ENCODE results near the gene ZNF431. TPM values are rescaled to one million over a fixed set of nuclear protein-coding genes. Genes with fewer than 3 reads are reported as not detected.

The ZNF431 gene
- total RNA-seq, 4 donors from 2014 or later, result 22.7 to 29.6 (median 24.2) TPM

DNA sequence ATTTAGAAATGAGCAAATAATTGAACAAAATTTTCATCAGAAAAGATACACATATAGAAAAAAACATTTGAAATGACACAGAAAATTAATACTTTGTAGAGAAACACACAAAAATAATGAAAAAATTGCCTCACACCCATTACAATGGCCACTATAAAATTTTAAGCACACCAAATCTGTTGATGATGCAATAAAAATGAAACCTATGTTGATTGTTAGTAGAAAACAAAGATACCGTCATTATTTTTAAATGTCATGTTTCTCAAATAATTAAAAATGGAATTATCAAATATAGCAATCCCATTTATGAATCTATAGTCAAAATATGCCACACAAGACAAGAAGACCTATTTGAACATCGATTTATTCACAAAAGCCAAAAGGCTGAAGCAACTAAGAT lies 96.8 kb downstream of the ZNF431 start:
- no peaks in the 10 kb centered on the region for H3K9me3 ChIP-seq
- no peak for DNase-seq
- no peaks in the 10 kb centered on the region for H3K27me3 ChIP-seq
- H3K36me3 ChIP-seq, result no peaks in the 10 kb centered on the region
- TF ChIP-seq, protein P1, sequence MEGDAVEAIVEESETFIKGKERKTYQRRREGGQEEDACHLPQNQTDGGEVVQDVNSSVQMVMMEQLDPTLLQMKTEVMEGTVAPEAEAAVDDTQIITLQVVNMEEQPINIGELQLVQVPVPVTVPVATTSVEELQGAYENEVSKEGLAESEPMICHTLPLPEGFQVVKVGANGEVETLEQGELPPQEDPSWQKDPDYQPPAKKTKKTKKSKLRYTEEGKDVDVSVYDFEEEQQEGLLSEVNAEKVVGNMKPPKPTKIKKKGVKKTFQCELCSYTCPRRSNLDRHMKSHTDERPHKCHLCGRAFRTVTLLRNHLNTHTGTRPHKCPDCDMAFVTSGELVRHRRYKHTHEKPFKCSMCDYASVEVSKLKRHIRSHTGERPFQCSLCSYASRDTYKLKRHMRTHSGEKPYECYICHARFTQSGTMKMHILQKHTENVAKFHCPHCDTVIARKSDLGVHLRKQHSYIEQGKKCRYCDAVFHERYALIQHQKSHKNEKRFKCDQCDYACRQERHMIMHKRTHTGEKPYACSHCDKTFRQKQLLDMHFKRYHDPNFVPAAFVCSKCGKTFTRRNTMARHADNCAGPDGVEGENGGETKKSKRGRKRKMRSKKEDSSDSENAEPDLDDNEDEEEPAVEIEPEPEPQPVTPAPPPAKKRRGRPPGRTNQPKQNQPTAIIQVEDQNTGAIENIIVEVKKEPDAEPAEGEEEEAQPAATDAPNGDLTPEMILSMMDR (IDR thresholded peaks at IDR 0.05), result no peak
- no peak for TF ChIP-seq POLR2A (IDR thresholded peaks at IDR 0.05)
- 88 to 94% methylated on average over 2 of the region's 2 CpGs for WGBS, 2 donors
- H3K4me1 ChIP-seq, result no peaks in the 10 kb centered on the region
- intact Hi-C loops (cut with DNase I), result no loop called here
- H3K4me3 ChIP-seq (replicated peaks in 1 of 3), result no peak overlapping the region
- H3K27ac ChIP-seq, result no peak overlapping the region

Small RNA genes within 50 kb of the gene (small RNA-seq; reads per million reads assigned to genes)
- not detected for gene RNA5SP469

Other genes with a start within 250 kb of the ZNF431 start
- 10 to 100 TPM; 12.5 to 30.3 (median 22.5) TPM for gene ZNF85, start 218.8 kb upstream of the ZNF431 start, total RNA-seq
- gene ZNF430, start 121.4 kb upstream of the ZNF431 start, total RNA-seq, result 10 to 100 TPM; 22.8 to 67.1 (median 44.1) TPM
- gene ZNF714, start 59.8 kb upstream of the ZNF431 start, total RNA-seq, result 10 to 100 TPM; 21.1 to 47.1 (median 34.6) TPM
- gene ZNF708, start 187.4 kb downstream of the ZNF431 start, total RNA-seq, result 10 to 100 TPM; 25.1 to 47.2 (median 32.1) TPM
- 1 to 10 TPM; 3.1 to 8.6 (median 6.2) TPM for gene ZNF738, start 217.0 kb downstream of the ZNF431 start, total RNA-seq